Measurements from ENCODE around the gene MCRIP2. TPM values are rescaled to one million over a fixed set of nuclear protein-coding genes. Genes with fewer than 3 reads are reported as not detected.

Gene MCRIP2
- total RNA-seq, 1 donor from 2014 or later, result 27.0 TPM

DNA sequence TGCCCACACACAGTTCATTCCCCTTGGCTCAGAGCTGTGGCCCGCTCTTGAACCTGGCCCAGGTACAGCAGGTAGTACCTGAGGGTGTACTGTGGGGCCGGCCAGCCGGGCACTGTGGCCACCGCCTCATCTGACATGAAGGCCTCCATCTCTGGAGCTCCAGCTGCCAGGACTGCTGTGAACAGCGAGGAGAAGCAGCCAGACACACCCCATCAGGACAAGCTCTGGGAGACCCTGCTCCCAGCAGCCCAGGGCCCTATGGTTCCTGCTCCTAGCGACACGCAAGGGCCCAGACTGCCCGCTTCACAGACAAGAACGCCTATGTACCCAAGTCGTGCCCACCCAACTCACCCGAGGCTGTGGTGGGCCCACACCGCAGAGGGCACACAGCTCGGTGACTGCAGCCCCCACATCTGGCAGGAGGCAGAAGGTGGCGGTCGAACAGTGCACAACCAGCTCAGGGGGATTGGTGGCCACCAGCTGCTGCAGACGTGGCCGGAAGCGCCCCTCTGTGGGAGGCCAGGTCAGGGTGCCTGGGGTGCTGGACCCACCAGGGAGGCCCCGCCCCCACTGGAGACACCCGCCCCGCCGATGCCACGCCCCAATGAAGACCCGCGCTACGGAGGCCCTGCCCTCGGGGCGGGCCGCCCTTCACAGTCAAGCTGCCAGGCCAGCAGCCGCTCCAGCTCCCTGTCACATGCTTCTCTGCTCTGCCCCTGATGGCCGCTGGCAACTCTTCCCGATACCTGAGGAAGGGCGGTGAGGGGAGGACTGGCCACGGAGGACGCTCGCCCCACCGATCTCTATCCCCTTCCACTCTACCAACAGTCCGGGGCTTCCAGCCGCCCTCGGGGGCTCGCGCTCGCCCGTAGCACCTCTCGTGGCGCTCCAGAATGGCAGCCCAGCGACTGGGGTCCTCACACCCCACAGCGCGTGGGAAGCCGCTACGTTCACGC is 37.5 kb downstream of the MCRIP2 start:
- Histone ChIP-seq H3K27me3 (no peaks in the 10 kb centered on the region), H3K36me3 (peaks cover 0 to 17% of the 10 kb centered on the region in 2 donors), H3K4me1 (peaks cover 75% of the 10 kb centered on the region), H3K9me3 (no peaks in the 10 kb centered on the region), H3K4me3 (peak overlapping the region; percentile 79 to 83), H3K27ac (peak overlapping the region; percentile 77)
- TF ChIP-seq POLR2A (IDR thresholded peaks at IDR 0.05) (no peak), POLR2AphosphoS5 (IDR thresholded peaks at IDR 0.05; ENCODE audit: insufficient read depth in 1 of 2, low read depth in 1 of 2) (no peak)
- TF ChIP-seq, protein P1, sequence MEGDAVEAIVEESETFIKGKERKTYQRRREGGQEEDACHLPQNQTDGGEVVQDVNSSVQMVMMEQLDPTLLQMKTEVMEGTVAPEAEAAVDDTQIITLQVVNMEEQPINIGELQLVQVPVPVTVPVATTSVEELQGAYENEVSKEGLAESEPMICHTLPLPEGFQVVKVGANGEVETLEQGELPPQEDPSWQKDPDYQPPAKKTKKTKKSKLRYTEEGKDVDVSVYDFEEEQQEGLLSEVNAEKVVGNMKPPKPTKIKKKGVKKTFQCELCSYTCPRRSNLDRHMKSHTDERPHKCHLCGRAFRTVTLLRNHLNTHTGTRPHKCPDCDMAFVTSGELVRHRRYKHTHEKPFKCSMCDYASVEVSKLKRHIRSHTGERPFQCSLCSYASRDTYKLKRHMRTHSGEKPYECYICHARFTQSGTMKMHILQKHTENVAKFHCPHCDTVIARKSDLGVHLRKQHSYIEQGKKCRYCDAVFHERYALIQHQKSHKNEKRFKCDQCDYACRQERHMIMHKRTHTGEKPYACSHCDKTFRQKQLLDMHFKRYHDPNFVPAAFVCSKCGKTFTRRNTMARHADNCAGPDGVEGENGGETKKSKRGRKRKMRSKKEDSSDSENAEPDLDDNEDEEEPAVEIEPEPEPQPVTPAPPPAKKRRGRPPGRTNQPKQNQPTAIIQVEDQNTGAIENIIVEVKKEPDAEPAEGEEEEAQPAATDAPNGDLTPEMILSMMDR (IDR thresholded peaks at IDR 0.05), result no peak
- intact Hi-C loops (cut with DNase I), result no loop called here
- DNase-seq (ENCODE audit: extremely low spot score in 2 of 2), result no peak

DNA sequence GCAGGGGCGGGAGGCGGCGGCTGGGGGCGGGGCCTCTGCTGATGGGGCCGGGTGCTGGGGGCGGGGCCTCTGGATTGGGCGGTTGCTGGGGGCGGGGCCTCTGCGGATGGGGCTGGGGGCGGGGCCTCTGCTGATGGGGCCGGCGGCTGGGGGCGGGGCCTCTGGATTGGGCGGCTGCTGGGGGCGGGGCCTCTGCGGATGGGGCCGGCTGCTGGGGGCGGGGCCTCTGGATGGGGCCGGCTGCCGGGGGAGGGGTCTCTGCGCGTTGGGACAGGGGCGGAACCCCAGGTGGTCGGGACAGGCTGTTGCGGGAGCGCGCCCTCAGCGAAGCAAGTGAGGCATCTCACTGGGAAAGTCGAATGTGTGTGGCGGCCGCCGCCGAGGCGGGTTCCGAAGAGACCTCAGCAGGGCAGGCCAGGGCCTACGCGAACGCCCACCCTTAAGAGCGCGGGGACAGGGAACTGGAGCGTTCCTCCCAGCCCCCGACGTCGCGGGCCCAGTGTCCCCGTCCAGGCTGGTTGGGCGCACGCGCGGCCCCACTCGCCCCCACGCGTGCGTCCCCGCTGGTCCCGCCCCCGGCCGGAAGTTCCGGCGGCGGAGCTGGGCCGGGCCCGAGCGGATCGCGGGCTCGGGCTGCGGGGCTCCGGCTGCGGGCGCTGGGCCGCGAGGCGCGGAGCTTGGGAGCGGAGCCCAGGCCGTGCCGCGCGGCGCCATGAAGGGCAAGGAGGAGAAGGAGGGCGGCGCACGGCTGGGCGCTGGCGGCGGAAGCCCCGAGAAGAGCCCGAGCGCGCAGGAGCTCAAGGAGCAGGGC is 38.4 kb downstream of the MCRIP2 start, which contains the start of gene STUB1:
Gene STUB1 (plus strand): TSS at position 597 of the 811 bp plus-strand sequence. CDS start 116 bp downstream, at position 713.
- Histone ChIP-seq H3K4me3 (peak within 1 kb of the TSS; percentile 79 to 83), H3K4me1 (peaks cover 74% of the 10 kb centered on the region), H3K9me3 (no peaks in the 10 kb centered on the region), H3K27me3 (no peaks in the 10 kb centered on the region), H3K36me3 (peaks cover 0 to 17% of the 10 kb centered on the region in 2 donors), H3K27ac (peak within 1 kb of the TSS; percentile 82)
- no peak for DNase-seq (ENCODE audit: extremely low spot score in 2 of 2)
- intact Hi-C loops (cut with DNase I), result no loop called here
- TF ChIP-seq POLR2A (IDR thresholded peaks at IDR 0.05), result peak in 1 of 2 donors; percentile 87
- TF ChIP-seq POLR2AphosphoS5 (IDR thresholded peaks at IDR 0.05; ENCODE audit: insufficient read depth in 1 of 2, low read depth in 1 of 2), result peak in 1 of 2 donors; percentile 40
- TF ChIP-seq, protein P1 (IDR thresholded peaks at IDR 0.05), result no peak

DNA sequence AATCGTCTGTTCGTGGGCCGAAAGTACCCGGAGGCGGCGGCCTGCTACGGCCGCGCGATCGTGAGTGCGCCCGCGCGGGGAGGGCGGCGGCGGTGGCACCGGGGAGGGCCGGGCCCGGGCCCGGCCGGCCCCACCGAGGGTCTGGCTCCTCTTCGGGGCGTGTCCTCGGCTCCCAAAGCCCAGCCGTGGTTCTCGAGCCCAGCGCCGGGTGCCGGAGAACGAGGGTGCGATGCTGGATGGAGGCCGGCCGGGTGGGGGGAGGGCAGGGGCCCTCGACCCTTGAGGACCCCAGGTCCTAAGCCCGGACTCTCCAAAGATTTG is 39.0 kb downstream of the MCRIP2 start:
- Histone ChIP-seq H3K4me1 (peaks cover 75% of the 10 kb centered on the region), H3K27me3 (no peaks in the 10 kb centered on the region), H3K9me3 (no peaks in the 10 kb centered on the region), H3K27ac (peak overlapping the region; percentile 82), H3K36me3 (peaks cover 0 to 22% of the 10 kb centered on the region in 2 donors), H3K4me3 (peak overlapping the region; percentile 79 to 83)
- DNase-seq (ENCODE audit: extremely low spot score in 2 of 2), result no peak
- TF ChIP-seq POLR2AphosphoS5 (IDR thresholded peaks at IDR 0.05; ENCODE audit: insufficient read depth in 1 of 2, low read depth in 1 of 2), result no peak
- TF ChIP-seq, protein P1 (IDR thresholded peaks at IDR 0.05), result no peak
- no peak for TF ChIP-seq POLR2A (IDR thresholded peaks at IDR 0.05)
- intact Hi-C loops (cut with DNase I), result no loop called here

DNA sequence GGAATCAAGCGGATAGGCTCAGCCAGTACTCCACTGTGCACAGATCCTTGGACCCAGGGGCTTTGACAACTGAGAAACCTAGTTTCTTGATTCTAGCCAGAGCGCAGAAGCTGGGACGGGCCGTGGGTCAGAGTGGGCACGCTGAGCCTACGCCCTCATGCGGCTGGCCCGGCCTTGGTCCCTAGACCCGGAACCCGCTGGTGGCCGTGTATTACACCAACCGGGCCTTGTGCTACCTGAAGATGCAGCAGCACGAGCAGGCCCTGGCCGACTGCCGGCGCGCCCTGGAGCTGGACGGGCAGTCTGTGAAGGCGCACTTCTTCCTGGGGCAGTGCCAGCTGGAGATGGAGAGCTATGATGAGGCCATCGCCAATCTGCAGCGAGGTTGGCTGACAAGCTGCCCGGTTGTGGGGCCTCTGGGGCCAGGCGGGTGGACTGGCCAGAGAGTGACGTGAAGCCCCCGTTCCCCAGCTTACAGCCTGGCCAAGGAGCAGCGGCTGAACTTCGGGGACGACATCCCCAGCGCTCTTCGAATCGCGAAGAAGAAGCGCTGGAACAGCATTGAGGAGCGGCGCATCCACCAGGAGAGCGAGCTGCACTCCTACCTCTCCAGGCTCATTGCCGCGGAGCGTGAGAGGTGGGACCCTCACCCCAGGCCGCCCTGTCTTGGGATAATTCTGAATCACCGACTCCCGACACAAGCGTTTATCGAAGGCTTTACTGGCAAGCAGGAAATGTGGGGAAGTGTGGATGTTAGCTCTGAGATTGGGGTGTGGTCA is 39.5 kb downstream of the MCRIP2 start:
- intact Hi-C loops (cut with DNase I), result no loop called here
- no peaks in the 10 kb centered on the region for H3K9me3 ChIP-seq
- DNase-seq (ENCODE audit: extremely low spot score in 2 of 2), result no peak
- peak overlapping the region; percentile 79 to 83 for H3K4me3 ChIP-seq
- no peaks in the 10 kb centered on the region for H3K27me3 ChIP-seq
- peaks cover 0 to 22% of the 10 kb centered on the region in 2 donors for H3K36me3 ChIP-seq
- H3K4me1 ChIP-seq, result peaks cover 73% of the 10 kb centered on the region
- peak overlapping the region; percentile 82 for H3K27ac ChIP-seq
- TF ChIP-seq, protein P1 (IDR thresholded peaks at IDR 0.05), result no peak
- TF ChIP-seq POLR2AphosphoS5 (IDR thresholded peaks at IDR 0.05; ENCODE audit: insufficient read depth in 1 of 2, low read depth in 1 of 2) (no peak), POLR2A (IDR thresholded peaks at IDR 0.05) (no peak)
